Testis (tissue), 2 donors: Measurements from ENCODE around the gene ZNF862.

Experiments used
- CTCF ChIP-seq, 3 experiments: fragments of 450-650 bp in 2 of 3; fragments of 200-600 bp in 1 of 3; sonication (generic) in 1 of 3; IDR thresholded peaks; one replicate each; pipeline ENCODE4 v1.5.1; 2016 to 2019; ENCODE audit warnings: antibody characterized with exemption in 3 of 3, mild to moderate bottlenecking in 2 of 3, moderate library complexity in 1 of 3
- POLR2A ChIP-seq: fragments of 450-650 bp; IDR thresholded peaks from one replicate; pipeline ENCODE4 v1.6.1; 2017; ENCODE audit warnings: antibody characterized with exemption, mild to moderate bottlenecking, moderate library complexity

GRCh38 chr7:149839933-149840332 lies 1.8 kb downstream of the ZNF862 start:
- TF ChIP-seq POLR2A (no peak), CTCF (IDR thresholded peaks at IDR 0.05) (no peak)
